ENCODE data around the gene NARF. TPM values are rescaled to one million over a fixed set of nuclear protein-coding genes. Genes with fewer than 3 reads are reported as not detected.
A peak's percentile ranks its signal among the peaks of the same experiment; 100 is the strongest.
"Not testable (repeated sequence)": the region's sequence is repeated elsewhere in the genome, so short reads cannot be mapped to it uniquely, and the experiment has no call there.

Gene NARF
- total RNA-seq, 2 experiments from 2014 or later = 105 to 117 TPM

DNA sequence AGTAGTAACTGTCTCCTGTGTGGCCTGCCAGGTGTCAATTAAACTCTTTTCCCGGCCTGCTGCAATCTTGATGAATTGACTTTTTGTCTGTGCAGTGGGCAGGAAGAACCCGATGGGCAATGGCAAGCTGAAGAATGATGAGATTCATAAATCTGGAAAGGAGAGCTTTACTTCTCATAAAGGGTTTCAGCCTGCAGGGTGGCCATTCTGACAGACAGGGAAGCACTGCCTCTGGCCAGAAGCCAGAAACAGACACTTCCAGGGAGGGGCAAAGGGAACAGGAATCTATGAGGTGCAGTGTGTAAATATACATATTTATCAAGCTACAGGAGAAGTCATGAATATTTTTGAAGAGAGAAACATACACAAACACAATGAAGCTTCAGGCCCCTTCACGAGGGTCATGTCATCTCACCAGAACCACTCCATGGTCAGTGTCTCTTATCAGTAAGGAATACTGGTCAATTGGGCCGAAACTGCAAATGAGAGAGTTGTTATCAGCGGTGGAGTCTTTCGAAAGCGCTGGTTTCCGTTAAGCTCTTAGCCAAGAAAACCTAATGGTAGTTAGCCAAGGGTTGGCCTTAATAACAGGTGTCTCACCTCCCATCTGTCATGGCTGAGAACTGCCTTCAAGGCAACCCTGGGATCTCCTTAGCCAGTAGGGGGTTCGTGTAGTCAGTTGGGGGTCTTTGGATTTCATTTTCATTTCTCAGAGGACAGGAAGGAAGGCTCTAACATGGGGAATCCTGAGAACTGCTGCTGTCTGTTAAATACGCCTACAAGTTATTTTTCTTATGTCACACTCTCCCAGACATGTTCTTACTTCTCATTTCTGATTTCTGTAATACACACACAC lies 1.2 kb upstream of the NARF start:
- Mint-ChIP-seq H3K4me3 (peak overlapping the region; percentile 94), H3K4me1 (peaks cover 39% of the 10 kb centered on the region), H3K27ac (peak overlapping the region; percentile 93)

DNA sequence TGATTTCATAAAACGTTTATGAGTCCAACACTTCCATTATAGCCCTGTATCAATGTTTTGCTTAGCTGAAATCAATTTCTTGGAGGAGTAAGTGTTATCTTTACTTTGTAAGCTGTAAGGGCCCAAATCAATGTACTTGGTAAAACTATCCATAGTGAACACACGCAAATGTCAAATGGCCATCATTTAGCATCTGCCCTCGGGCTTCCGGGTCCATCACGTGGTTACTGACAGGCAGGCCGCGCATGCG lies 687 bp upstream of the NARF start:
- POLR2A ChIA-PET = interaction anchor here (1.0 kb wide), 1 partner anchor 11 kb away, joined by 3 read pairs; no protein-coding TSS in a partner anchor
- H3K27me3 Mint-ChIP-seq = no peaks in the 10 kb centered on the region
- peaks cover 8% of the 10 kb centered on the region for H3K9me3 Mint-ChIP-seq
- peaks cover 41% of the 10 kb centered on the region for H3K4me1 Mint-ChIP-seq
- peaks cover 43% of the 10 kb centered on the region for H3K36me3 Mint-ChIP-seq (ENCODE audit: low read depth)
- DNase-seq = no peak
- peak overlapping the region; percentile 93 for H3K27ac Mint-ChIP-seq
- CTCF ChIA-PET = no interaction called here
- peak overlapping the region; percentile 94 for H3K4me3 Mint-ChIP-seq

More for the DNA sequence above, 1.2 kb upstream of the NARF start:
- POLR2A ChIA-PET = interaction anchor here (1.0 kb wide), 1 partner anchor 11 kb away, joined by 3 read pairs; no protein-coding TSS in a partner anchor
- CTCF ChIA-PET = interaction anchor here (1.6 kb wide), 1 partner anchor 39 kb away, joined by 4 read pairs; no protein-coding TSS in a partner anchor
- peaks cover 8% of the 10 kb centered on the region for H3K9me3 Mint-ChIP-seq
- peaks cover 40% of the 10 kb centered on the region for H3K36me3 Mint-ChIP-seq (ENCODE audit: low read depth)
- DNase-seq = no peak
- no peaks in the 10 kb centered on the region for H3K27me3 Mint-ChIP-seq

DNA sequence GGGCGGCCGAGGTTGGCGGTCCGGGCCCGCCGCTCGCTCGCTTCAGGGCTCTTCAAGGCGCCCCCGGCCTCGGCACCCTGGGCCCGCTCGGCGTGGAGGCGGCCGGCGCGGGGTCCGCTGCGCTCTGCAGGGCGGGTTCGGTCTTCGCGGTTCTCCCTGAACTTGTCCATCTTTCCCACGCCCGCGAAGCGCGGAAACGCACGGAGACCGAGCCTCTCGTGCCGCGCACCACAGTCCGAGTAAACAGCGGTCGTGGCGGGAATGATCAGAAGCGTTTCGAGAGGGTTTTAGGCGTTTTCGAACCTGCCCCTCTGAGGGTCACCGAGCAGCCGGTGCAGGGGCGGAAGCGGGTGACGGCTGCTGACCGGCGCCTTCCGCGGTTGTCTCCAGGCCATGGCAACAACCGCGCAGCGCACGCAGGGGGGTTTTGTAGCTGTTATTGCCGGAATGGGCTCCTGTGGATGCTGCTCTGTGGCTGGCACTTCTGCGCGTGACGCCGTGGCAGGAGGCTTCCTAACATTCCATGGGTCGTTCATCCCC lies 414 bp downstream of the NARF start:
- peaks cover 5% of the 10 kb centered on the region for H3K9me3 Mint-ChIP-seq
- POLR2A ChIA-PET = no interaction called here
- CTCF ChIA-PET = no interaction called here
- H3K27me3 Mint-ChIP-seq = no peaks in the 10 kb centered on the region
- peak; percentile 47 for DNase-seq
- peak overlapping the region; percentile 86 for H3K27ac Mint-ChIP-seq
- H3K36me3 Mint-ChIP-seq (ENCODE audit: low read depth) = peaks cover 46% of the 10 kb centered on the region
- peak overlapping the region; percentile 94 for H3K4me3 Mint-ChIP-seq
- peaks cover 49% of the 10 kb centered on the region for H3K4me1 Mint-ChIP-seq

DNA sequence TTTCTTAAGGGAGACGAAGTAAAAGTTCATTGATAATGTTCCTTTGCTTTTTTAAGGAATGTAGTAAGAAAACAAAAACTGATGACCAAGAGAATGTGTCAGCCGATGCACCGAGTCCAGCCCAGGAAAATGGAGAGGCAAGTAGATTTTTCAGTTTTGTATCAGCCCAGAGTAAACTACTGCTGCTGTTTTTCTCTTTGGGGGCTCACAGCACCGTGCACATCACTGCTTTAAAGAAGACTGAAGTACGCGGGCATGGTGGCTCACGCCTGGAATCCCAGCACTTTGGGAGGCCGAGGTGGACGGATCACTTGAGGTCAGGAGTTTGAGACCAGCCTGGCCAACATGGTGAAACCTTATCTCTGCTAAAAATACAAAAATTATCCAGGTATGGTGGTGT lies 1.4 kb downstream of the NARF start:
- H3K9me3 Mint-ChIP-seq, POLR2A ChIA-PET, DNase-seq, H3K27ac Mint-ChIP-seq, H3K27me3 Mint-ChIP-seq: not testable (repeated sequence)
- Mint-ChIP-seq H3K4me3 (peak overlapping the region; percentile 94), H3K4me1 (peaks cover 59% of the 10 kb centered on the region), H3K36me3 (ENCODE audit: low read depth) (peaks cover 51% of the 10 kb centered on the region)
- CTCF ChIA-PET = interaction anchor here (1.0 to 1.3 kb wide), 2 partner anchors 14 to 36 kb away, joined by 3 to 7 read pairs; no protein-coding TSS in a partner anchor

DNA sequence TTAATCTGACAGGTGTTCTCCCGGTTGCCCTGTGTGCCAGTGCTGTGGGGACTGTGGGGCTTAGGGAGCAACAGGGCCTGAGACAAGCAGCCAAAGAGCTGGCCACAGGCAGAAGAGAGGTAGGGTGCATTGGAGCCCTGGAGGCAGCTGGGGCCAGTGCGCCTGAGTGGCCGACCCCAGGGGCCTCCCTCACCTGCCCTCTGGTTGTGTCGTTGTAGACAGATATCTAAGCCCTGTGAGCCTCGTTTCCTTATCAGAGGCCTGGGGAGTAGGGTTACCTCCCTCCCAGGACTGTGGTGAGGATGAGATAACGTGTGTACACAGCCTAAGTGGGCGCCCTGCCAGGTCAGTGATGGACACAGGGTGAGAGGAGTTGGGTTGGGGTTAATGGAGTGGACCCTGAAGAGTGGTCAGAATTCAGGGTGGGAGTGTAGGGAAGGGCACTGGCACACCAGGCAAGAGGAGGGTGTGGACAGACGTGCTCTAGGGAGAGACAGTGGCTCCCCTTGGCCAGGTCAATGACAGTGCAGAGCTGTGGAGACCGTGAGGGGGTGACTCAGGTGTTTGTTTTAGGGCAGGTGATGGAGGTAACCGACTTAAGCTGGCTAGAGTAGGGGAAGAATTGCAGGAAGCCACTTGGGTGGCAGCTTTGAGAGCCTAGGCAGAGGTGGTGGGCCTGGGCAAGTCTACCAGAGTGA lies 3.4 kb downstream of the NARF start:
- H3K27me3 Mint-ChIP-seq = no peaks in the 10 kb centered on the region
- H3K4me1 Mint-ChIP-seq = peaks cover 60% of the 10 kb centered on the region
- H3K36me3 Mint-ChIP-seq (ENCODE audit: low read depth) = peaks cover 65% of the 10 kb centered on the region
- no peak overlapping the region for H3K27ac Mint-ChIP-seq
- H3K4me3 Mint-ChIP-seq = peak overlapping the region; percentile 6
- no peak for DNase-seq
- H3K9me3 Mint-ChIP-seq = no peaks in the 10 kb centered on the region
- ChIA-PET CTCF (no interaction called here), POLR2A (no interaction called here)

DNA sequence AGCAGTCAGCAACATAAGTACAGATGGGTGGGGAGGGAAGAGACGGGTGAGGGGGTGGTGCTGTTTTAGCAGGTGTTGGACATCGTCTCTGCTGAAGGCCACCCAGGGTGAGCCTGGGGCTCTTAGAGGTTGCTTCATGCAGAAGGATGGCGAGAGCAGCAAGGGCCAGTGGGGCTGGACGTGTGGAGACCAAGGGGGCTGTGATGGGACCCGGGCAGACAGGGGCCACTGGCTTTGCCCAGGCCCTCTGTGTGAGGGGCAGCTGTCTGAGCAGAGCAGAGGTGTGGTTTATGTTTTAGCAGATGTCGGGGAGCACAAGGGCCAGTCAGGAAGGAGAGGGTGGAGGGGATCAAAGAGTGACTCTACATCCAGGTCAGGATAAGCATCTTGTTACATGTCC lies 4.8 kb downstream of the NARF start:
- POLR2A ChIA-PET = interaction anchor here (0.7 kb wide), 1 partner anchor 12 kb away, joined by 3 read pairs; no protein-coding TSS in a partner anchor
- Mint-ChIP-seq H3K36me3 (ENCODE audit: low read depth) (peaks cover 64% of the 10 kb centered on the region), H3K4me3 (no peak overlapping the region), H3K4me1 (peaks cover 49% of the 10 kb centered on the region), H3K27me3 (no peaks in the 10 kb centered on the region), H3K27ac (no peak overlapping the region), H3K9me3 (no peaks in the 10 kb centered on the region)
- CTCF ChIA-PET = interaction anchor here (0.7 kb wide), 1 partner anchor 32 kb away, joined by 3 read pairs; no protein-coding TSS in a partner anchor
- DNase-seq = no peak

DNA sequence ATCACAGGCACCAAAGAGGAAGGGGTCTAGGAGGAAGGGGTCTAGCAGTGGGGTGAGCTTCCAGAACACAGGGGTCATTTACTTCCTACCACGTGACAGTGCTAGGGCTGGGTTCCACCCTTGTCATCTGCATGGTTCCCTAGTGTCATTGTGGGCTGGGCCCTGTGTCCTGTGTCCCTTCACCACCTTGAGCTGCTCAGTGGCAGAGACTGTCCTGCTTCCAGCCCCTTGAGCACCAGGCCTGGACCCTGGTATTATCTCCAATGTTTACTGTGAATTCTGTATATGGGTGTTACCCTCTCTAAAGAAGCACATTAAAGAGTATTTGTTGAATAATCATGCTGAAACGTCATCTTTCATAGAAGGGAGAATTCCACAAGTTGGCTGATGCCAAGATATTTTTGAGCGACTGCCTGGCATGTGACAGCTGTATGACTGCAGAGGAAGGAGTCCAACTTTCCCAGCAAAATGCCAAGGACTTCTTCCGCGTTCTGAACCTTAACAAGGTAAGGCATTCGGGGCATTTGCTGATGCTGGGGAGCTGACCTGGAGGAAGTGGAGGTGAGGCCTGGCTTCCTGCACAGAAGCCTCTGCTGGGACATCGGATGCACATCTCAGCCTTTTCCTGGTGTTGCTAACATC lies 5.5 kb downstream of the NARF start:
- Mint-ChIP-seq H3K27me3 (no peaks in the 10 kb centered on the region), H3K9me3 (no peaks in the 10 kb centered on the region), H3K4me1 (peaks cover 51% of the 10 kb centered on the region), H3K4me3 (no peak overlapping the region), H3K36me3 (ENCODE audit: low read depth) (peaks cover 71% of the 10 kb centered on the region), H3K27ac (no peak overlapping the region)
- DNase-seq = no peak
- POLR2A ChIA-PET = no interaction called here
- CTCF ChIA-PET = interaction anchor here (0.5 kb wide), 1 partner anchor 637 kb away, joined by 4 read pairs; no protein-coding TSS in a partner anchor

DNA sequence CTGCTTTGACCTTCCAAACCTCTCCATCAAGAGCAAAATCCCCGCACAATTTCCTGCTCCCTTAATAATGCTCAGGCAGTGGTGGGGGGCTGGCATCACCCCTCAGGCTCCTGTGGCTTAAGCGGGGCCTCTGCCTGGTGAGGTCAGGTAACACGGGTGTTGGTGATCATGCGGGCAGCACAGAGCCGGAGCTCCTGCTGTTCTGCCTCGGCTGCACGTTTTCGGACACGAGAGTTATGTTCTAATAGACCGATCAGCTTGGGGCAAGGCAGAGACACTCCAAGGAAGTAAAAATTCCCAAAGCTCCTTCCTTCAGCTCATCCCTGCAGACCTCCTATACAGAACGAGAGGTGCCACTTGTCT lies 6.0 kb downstream of the NARF start:
- ChIA-PET POLR2A (no interaction called here), CTCF (interaction anchor here (0.5 kb wide), 1 partner anchor 637 kb away, joined by 4 read pairs; no protein-coding TSS in a partner anchor)
- no peak overlapping the region for H3K4me3 Mint-ChIP-seq
- H3K36me3 Mint-ChIP-seq (ENCODE audit: low read depth) = peaks cover 76% of the 10 kb centered on the region
- H3K27ac Mint-ChIP-seq = no peak overlapping the region
- no peak for DNase-seq
- H3K4me1 Mint-ChIP-seq = peaks cover 46% of the 10 kb centered on the region
- H3K27me3 Mint-ChIP-seq = no peaks in the 10 kb centered on the region
- H3K9me3 Mint-ChIP-seq = no peaks in the 10 kb centered on the region

DNA sequence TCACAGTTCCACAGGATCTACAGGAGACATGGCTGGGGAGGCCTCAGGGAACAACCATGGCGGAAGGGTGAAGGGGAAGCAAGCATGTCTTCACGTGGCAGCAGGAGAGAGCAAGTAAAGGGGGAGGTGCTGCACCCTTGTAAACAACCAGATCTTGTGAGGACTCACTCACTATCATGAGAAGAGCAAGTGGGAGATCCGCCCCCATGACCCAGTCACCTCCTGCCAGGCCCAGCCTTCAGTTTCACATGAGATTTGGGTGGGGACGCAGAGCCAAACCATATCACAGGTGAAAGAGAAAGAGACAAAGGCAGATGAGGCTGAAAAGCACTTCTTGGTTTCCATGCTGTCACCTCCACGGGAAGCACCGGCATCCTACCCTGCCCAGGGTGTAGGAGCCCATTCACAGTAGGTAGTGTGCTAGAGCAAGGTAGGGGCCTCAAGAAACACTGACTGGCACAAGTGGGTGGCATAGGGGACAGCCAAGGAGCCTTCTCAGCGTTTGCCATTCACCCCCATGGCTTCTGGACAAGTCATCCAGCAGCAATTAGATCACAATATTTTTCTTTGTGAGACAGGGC lies 6.6 kb downstream of the NARF start:
- Mint-ChIP-seq H3K9me3 (no peaks in the 10 kb centered on the region), H3K27ac (no peak overlapping the region), H3K4me1 (peaks cover 45% of the 10 kb centered on the region), H3K27me3 (no peaks in the 10 kb centered on the region), H3K4me3 (no peak overlapping the region), H3K36me3 (ENCODE audit: low read depth) (peaks cover 76% of the 10 kb centered on the region)
- DNase-seq = no peak
- POLR2A ChIA-PET = no interaction called here
- CTCF ChIA-PET = no interaction called here

DNA sequence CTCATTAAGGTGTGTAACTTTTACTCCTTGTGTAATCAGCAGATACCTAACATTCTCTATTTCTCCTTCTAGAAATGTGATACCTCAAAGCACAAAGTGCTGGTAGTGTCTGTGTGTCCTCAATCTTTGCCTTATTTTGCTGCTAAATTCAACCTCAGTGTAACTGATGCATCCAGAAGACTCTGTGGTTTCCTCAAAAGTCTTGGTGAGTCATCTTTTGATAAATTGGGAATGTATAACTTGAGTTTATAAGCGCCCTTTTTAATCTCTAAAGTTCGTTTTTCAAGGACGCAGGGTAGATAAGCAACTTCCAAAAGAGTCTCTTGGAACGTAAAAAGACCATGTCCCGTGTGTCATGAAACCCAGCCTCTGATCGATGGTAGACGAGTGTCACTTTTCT lies 10.2 kb downstream of the NARF start:
- CTCF ChIA-PET = no interaction called here
- Mint-ChIP-seq H3K27ac (peak overlapping the region; percentile 68), H3K9me3 (no peaks in the 10 kb centered on the region), H3K36me3 (ENCODE audit: low read depth) (peaks cover 59% of the 10 kb centered on the region), H3K27me3 (no peaks in the 10 kb centered on the region), H3K4me3 (no peak overlapping the region), H3K4me1 (peaks cover 26% of the 10 kb centered on the region)
- DNase-seq = no peak
- POLR2A ChIA-PET = no interaction called here

DNA sequence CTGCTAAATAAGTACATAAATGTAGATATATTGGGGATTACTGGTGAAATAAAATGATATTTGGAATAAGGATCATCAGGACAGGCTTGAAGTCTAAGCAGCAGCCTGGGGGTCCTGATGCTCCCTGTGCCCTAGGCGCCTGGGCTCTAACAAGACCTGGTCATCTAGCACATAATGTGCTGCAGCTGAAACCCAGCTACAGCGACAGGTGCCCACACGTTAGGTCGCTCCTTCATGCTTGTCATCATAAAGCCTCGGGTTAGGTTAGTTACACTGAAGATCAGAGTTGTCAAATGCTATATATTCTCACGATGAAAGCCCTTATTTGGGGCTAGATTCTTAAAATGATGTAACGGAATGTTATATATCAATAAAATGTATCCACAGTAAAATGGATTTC lies 11.5 kb downstream of the NARF start:
- Mint-ChIP-seq H3K4me1 (peaks cover 14% of the 10 kb centered on the region), H3K27me3 (no peaks in the 10 kb centered on the region), H3K9me3 (no peaks in the 10 kb centered on the region), H3K4me3 (no peak overlapping the region), H3K36me3 (ENCODE audit: low read depth) (peaks cover 53% of the 10 kb centered on the region), H3K27ac (no peak overlapping the region)
- ChIA-PET CTCF (interaction anchor here (0.6 to 2.1 kb wide), 3 partner anchors 11 to 175 kb away, joined by 3 to 6 read pairs (median 5); no protein-coding TSS in a partner anchor), POLR2A (no interaction called here)
- DNase-seq = no peak

DNA sequence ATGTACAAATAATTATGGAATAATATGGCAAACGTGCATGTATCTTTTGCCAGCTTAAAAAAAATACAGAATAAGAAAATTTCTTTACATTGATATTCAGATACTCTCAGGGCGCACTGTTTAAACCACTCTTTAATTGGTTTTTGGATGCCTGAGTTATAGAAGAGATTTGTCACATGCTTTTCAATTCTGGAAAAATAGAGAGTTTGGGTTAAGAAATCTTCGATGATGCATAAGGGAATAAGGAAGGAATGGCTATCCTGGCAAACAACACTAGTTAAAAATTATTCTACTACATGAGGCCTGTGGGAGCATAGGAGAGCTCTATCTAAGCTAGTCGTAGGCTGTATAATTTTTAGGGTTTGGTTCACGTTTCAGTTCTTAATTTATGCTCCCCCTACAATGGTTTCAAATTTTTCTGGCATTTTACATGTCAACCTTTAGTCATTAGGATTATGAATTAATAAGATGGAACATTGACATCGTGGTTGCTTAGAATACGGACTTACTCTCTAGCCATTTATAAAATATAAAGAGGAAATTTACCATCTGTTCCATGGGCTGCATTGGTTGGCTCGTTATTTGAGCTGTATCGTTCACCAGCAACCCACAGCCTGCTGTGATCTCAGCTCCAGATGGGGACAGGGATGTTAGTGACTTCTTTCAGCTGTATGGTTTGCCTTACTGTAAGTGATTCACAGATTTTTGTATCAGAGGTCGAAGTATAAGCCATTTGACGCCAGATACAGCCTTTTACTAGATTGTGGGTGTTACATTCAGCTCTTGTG lies 15.9 kb downstream of the NARF start:
- H3K27ac Mint-ChIP-seq = no peak overlapping the region
- DNase-seq = no peak
- no peak overlapping the region for H3K4me3 Mint-ChIP-seq
- ChIA-PET POLR2A (no interaction called here), CTCF (interaction anchor here (1.5 kb wide), 1 partner anchor 15 kb away, joined by 3 read pairs; no protein-coding TSS in a partner anchor)
- peaks cover 26% of the 10 kb centered on the region for H3K4me1 Mint-ChIP-seq
- peaks cover 40% of the 10 kb centered on the region for H3K36me3 Mint-ChIP-seq (ENCODE audit: low read depth)
- no peaks in the 10 kb centered on the region for H3K9me3 Mint-ChIP-seq
- H3K27me3 Mint-ChIP-seq = no peaks in the 10 kb centered on the region

All from activated CD4-positive, alpha-beta T cell treated with anti-CD3 and anti-CD28 coated beads, Interleukin-2, amount 10 ng/mL, durations not matched to agents 7 days and 5 days (primary cell).